Measurements from ENCODE around the gene KCNK15. TPM values are rescaled to one million over a fixed set of nuclear protein-coding genes. Genes with fewer than 3 reads are reported as not detected.

Gene KCNK15
- total RNA-seq, 2 donors from 2014 or later = 0.09 to 0.37 TPM

GRCh38 chr20:44725837-44726236, 19.8 kb upstream of the KCNK15 start:
- Mint-ChIP-seq H3K9me3 (no peaks in the 10 kb centered on the region), H3K36me3 (no peaks in the 10 kb centered on the region), H3K27ac (no peak overlapping the region)
- DNase-seq (ENCODE audit: low spot score in 2 of 2) (no peak), ATAC-seq (no peak)

GRCh38 chr20:44727039-44727438, 18.6 kb upstream of the KCNK15 start:
- DNase-seq (ENCODE audit: low spot score in 2 of 2) (no peak), ATAC-seq (no peak)
- Mint-ChIP-seq H3K27ac (no peak overlapping the region), H3K9me3 (no peaks in the 10 kb centered on the region), H3K36me3 (no peaks in the 10 kb centered on the region)

GRCh38 chr20:44727651-44728050, 18.0 kb upstream of the KCNK15 start:
- Mint-ChIP-seq H3K27ac (no peak overlapping the region), H3K36me3 (no peaks in the 10 kb centered on the region), H3K9me3 (no peaks in the 10 kb centered on the region)
- ATAC-seq = no peak
- DNase-seq (ENCODE audit: low spot score in 2 of 2) = no peak

GRCh38 chr20:44728801-44729443, 16.7 kb upstream of the KCNK15 start:
- ATAC-seq (no peak), DNase-seq (ENCODE audit: low spot score in 2 of 2) (no peak)
- no peaks in the 10 kb centered on the region for H3K9me3 Mint-ChIP-seq
- no peak overlapping the region for H3K27ac Mint-ChIP-seq
- no peaks in the 10 kb centered on the region for H3K36me3 Mint-ChIP-seq

GRCh38 chr20:44730441-44730840, 15.2 kb upstream of the KCNK15 start:
- Mint-ChIP-seq H3K9me3 (no peaks in the 10 kb centered on the region), H3K36me3 (no peaks in the 10 kb centered on the region), H3K27ac (no peak overlapping the region)
- ATAC-seq (no peak), DNase-seq (ENCODE audit: low spot score in 2 of 2) (no peak)

GRCh38 chr20:44731657-44732056, 14.0 kb upstream of the KCNK15 start:
- Mint-ChIP-seq H3K9me3 (peaks cover 5 to 6% of the 10 kb centered on the region in 2 donors), H3K36me3 (peaks cover 8% of the 10 kb centered on the region in 2 donors), H3K27ac (no peak overlapping the region)
- DNase-seq (ENCODE audit: low spot score in 2 of 2) = no peak
- ATAC-seq = no peak

- Mint-ChIP-seq H3K9me3 (peaks cover 6 to 9% of the 10 kb centered on the region in 2 donors), H3K27ac (peak overlapping the region; percentile 67 to 77), H3K36me3 (peaks cover 12 to 14% of the 10 kb centered on the region in 2 donors)
- ATAC-seq (peak; percentile 57 to 81), DNase-seq (ENCODE audit: low spot score in 2 of 2) (no peak)
Observed at GRCh38 chr20:44732327-44732726, 13.3 kb upstream of the KCNK15 start.

- peak overlapping the region; percentile 47 to 67 for H3K27ac Mint-ChIP-seq
- DNase-seq (ENCODE audit: low spot score in 2 of 2) (peak in 1 of 2 donors; percentile 67), ATAC-seq (peak; percentile 30 to 58)
- H3K9me3 Mint-ChIP-seq = peaks cover 9 to 10% of the 10 kb centered on the region in 2 donors
- H3K36me3 Mint-ChIP-seq = peaks cover 12 to 16% of the 10 kb centered on the region in 2 donors
Observed at GRCh38 chr20:44733341-44734069, 12.2 kb upstream of the KCNK15 start.

- Mint-ChIP-seq H3K27ac (no peak overlapping the region), H3K9me3 (peaks cover 9 to 10% of the 10 kb centered on the region in 2 donors), H3K36me3 (peaks cover 12 to 16% of the 10 kb centered on the region in 2 donors)
- ATAC-seq = no peak
- no peak for DNase-seq (ENCODE audit: low spot score in 2 of 2)
Observed at GRCh38 chr20:44734938-44735337, 10.7 kb upstream of the KCNK15 start.

GRCh38 chr20:44735816-44736169, 9.9 kb upstream of the KCNK15 start:
- H3K27ac Mint-ChIP-seq = peak overlapping the region in 1 of 2 donors; percentile 87
- no peak for DNase-seq (ENCODE audit: low spot score in 2 of 2)
- ATAC-seq = no peak
- H3K36me3 Mint-ChIP-seq = peaks cover 12 to 16% of the 10 kb centered on the region in 2 donors
- H3K9me3 Mint-ChIP-seq = peaks cover 9 to 10% of the 10 kb centered on the region in 2 donors

GRCh38 chr20:44736170-44737021, 9.3 kb upstream of the KCNK15 start:
- Mint-ChIP-seq H3K27ac (peak overlapping the region in 1 of 2 donors; percentile 87), H3K9me3 (peaks cover 9 to 10% of the 10 kb centered on the region in 2 donors), H3K36me3 (peaks cover 12 to 16% of the 10 kb centered on the region in 2 donors)
- ATAC-seq = peak; percentile 52 to 73
- no peak for DNase-seq (ENCODE audit: low spot score in 2 of 2)

- peaks cover 12 to 16% of the 10 kb centered on the region in 2 donors for H3K36me3 Mint-ChIP-seq
- H3K27ac Mint-ChIP-seq = peak overlapping the region in 1 of 2 donors; percentile 87
- peaks cover 9 to 10% of the 10 kb centered on the region in 2 donors for H3K9me3 Mint-ChIP-seq
- no peak for DNase-seq (ENCODE audit: low spot score in 2 of 2)
- ATAC-seq = no peak
Observed at GRCh38 chr20:44737116-44737515, 8.5 kb upstream of the KCNK15 start.

GRCh38 chr20:44738813-44739477, 6.7 kb upstream of the KCNK15 start:
- DNase-seq (ENCODE audit: low spot score in 2 of 2) (peak; percentile 61 to 64), ATAC-seq (peak; percentile 84 to 88)
- Mint-ChIP-seq H3K9me3 (peaks cover 9 to 10% of the 10 kb centered on the region in 2 donors), H3K27ac (peak overlapping the region in 1 of 2 donors; percentile 24), H3K36me3 (peaks cover 12 to 16% of the 10 kb centered on the region in 2 donors)

- Mint-ChIP-seq H3K36me3 (peaks cover 12 to 16% of the 10 kb centered on the region in 2 donors), H3K9me3 (peaks cover 9 to 10% of the 10 kb centered on the region in 2 donors), H3K27ac (no peak overlapping the region)
- no peak for DNase-seq (ENCODE audit: low spot score in 2 of 2)
- no peak for ATAC-seq
Observed at GRCh38 chr20:44739942-44740341, 5.7 kb upstream of the KCNK15 start.

GRCh38 chr20:44742304-44743079, 3.2 kb upstream of the KCNK15 start:
- no peak for DNase-seq (ENCODE audit: low spot score in 2 of 2)
- peaks cover 0 to 2% of the 10 kb centered on the region in 2 donors for H3K9me3 Mint-ChIP-seq
- no peaks in the 10 kb centered on the region for H3K36me3 Mint-ChIP-seq
- H3K27ac Mint-ChIP-seq = no peak overlapping the region
- no peak for ATAC-seq

All from activated naive CD4-positive, alpha-beta T cell treated with anti-CD3 and anti-CD28 coated beads, Interleukin-2, amount 50 U/mL, for 72 hours (primary cell).